Measurements from ENCODE around the gene FSD2. TPM values are rescaled to one million over a fixed set of nuclear protein-coding genes. Genes with fewer than 3 reads are reported as not detected.
A peak's percentile ranks its signal among the peaks of the same experiment; 100 is the strongest.

The FSD2 gene
- total and polyA plus RNA-seq, 9 of the 15 experiments (the other 6 are each of a cell fraction or from before 2014, with no cell fraction given), result 0.01 to 0.06 TPM; not detected in 7

GRCh38 chr15:82778755-82779154 lies 27.1 kb downstream of the FSD2 start (continued):
- TF ChIP-seq ZNF436 (CRISPR knock-in tag; IDR thresholded peaks at IDR 0.05) (no peak), TSHZ1 (CRISPR knock-in tag; IDR thresholded peaks at IDR 0.05) (no peak), C11orf30 (IDR thresholded peaks at IDR 0.05; ENCODE audit: low read depth) (peak; percentile 23; the same call in 1 of the 2 replicates), RREB1 (CRISPR knock-in tag; IDR thresholded peaks at IDR 0.05) (no peak), TFAM (CRISPR knock-in tag; conservative IDR thresholded peaks at IDR 0.05) (no peak)
- TF ChIP-seq, protein P1, sequence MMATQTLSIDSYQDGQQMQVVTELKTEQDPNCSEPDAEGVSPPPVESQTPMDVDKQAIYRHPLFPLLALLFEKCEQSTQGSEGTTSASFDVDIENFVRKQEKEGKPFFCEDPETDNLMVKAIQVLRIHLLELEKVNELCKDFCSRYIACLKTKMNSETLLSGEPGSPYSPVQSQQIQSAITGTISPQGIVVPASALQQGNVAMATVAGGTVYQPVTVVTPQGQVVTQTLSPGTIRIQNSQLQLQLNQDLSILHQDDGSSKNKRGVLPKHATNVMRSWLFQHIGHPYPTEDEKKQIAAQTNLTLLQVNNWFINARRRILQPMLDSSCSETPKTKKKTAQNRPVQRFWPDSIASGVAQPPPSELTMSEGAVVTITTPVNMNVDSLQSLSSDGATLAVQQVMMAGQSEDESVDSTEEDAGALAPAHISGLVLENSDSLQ (IDR thresholded peaks at IDR 0.05), result no peak
